ENCODE measurements around the gene IMMP1L.
"Not testable (repeated sequence)": the region's sequence is repeated elsewhere in the genome, so short reads cannot be mapped to it uniquely, and the experiment has no call there.

Gene IMMP1L

DNA sequence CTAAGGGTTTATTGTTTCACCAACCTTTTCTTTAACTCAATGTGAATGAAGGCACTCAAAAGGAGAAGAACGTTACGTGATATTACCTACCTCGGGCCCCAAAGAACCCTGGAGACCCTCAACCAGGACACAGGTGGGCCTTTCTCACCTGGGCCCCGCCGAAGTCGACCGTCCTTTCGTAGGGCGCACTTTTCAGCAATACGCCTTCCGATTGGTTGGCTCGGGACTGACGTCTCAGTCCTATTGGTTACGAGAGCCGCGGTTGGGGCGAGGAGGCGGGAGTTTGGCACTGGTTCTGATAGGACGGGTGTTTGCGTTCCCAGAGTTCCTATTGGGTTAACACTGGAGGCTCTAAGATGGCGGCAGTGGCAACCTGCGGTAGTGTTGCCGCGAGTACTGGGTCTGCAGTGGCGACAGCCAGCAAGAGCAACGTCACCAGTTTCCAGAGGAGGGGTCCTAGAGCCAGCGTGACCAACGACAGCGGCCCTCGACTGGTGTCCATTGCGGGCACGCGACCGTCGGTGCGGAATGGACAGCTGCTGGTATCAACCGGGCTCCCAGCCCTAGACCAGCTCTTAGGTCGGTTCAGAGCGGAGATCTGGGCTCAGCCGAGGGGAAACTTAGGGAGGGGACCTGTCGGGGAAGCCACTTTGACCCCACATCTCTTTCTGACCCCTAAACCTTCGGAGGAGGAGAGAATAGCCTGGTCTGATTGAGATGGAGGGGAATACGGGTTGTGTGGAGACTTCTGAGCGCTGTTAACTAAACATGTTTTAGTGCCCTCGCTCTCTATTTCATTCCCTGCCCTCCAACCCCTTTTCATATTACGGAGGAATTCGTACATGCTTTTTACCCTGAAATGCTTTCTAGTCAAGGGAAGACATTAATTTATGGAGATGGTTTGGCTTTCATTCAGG lies at the start of gene IMMP1L, which contains the start of gene ELP4:
Gene IMMP1L, minus strand, starts transcription at position 194 of the 917 bp plus-strand sequence. CDS start 46,346 bp downstream, outside the sequence.
Gene ELP4, plus strand, starts transcription at position 339 of the 917 bp plus-strand sequence. Its CDS starts 18 bp downstream, at position 357.
- DNase-seq (ENCODE audit: low read depth): peak; percentile 93

DNA sequence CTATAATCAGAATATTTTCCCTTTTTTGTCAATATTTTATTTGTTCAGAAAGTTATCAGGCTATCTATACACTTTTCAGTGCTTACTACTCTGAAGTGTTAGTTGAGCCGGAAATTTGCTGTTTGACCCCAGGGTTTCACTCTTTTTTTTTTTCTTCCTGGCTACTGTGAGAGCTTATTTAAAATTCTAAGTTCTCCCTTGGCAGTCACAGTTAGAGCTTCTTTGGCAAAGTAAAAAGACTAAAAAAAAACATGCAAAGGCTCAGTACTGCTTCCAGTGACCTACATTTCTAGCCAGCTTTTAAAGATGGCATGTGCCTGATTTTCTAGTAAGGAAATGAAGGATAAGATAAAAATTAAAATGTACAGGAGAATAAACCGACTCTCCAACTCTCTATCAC lies 48.6 kb upstream of the IMMP1L start:
- no peak for DNase-seq (ENCODE audit: low read depth)

GRCh38 chr11:31555938-31556337 lies 46.5 kb upstream of the IMMP1L start:
- DNase-seq (ENCODE audit: low read depth): no peak

DNA sequence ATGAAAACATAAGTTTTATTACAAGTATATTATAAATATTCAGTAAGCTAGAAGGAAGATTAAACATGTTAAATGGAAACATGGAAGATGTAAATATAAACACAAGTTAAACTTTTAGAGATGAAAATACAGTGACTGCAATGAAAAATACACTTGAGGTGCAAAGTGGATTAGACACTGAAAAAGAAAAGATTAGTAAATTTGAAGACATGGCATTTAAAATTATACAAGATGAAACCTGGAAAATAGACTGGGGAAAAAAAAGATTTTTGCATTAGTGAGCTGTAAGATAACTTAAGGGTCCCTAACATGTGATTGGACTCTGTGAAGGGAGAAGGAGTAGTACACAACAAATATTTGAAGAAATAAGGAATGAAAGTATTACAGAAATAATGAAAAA lies 33.4 kb upstream of the IMMP1L start:
- no peak for DNase-seq (ENCODE audit: low read depth)

GRCh38 chr11:31535479-31535878 lies 26.1 kb upstream of the IMMP1L start:
- no peak for DNase-seq (ENCODE audit: low read depth)

DNA sequence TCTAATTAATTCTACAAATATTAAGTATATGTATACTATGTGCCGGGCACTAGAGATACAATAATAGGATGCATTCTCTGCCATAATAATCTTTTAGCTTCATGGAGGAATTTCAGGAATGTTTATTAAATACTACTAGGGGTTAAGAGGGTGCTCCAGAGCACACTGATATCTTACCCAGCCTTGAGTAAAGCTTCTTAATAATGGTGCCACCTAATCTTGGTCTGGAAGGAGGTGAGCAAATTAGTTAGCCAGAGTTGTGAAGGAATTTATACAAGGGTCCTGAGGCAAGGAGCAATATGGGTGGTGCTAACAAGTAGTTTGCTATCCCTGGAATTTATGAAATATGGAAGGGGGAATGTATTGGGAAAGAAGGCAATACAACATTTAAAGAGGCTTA lies 21.9 kb upstream of the IMMP1L start:
- no peak for DNase-seq (ENCODE audit: low read depth)

GRCh38 chr11:31529701-31530100 lies 20.3 kb upstream of the IMMP1L start:
- DNase-seq (ENCODE audit: low read depth): no peak

- DNase-seq (ENCODE audit: low read depth): no peak
These were observed 19.8 kb upstream of the IMMP1L start for GRCh38 chr11:31529189-31529588.

DNA sequence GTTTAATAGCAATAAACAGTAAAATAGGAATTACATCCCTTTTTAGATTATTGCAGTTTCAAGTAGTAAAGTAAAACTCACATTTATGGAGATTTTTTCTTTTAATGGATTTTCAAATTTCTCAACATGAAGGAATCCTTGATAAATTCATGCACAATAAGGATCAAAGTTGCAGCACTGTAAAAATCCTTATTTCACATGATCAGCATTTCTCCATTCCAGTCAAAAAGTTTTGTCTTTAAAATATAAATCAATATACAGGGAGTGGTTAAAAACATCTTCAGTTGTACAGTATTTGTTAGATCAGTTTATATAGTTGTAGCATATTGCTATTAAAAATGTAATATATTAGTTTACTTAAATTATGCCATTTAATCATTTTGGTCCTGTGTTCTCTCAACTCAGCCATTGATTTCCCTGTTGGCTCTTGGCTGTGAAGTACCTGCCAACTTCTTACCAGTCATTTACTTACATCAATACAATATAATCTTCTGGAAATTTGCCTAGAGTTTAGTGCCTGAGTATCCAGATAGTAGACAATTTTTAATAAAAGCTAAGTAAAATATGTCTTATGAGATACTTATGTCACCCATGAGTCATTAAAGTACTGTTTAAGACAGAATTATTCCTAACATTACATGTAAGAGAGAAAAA lies 12.2 kb upstream of the IMMP1L start:
- no peak for DNase-seq (ENCODE audit: low read depth)

- DNase-seq (ENCODE audit: low read depth): no peak
These were observed 2.7 kb upstream of the IMMP1L start for GRCh38 chr11:31512117-31512516.

- DNase-seq (ENCODE audit: low read depth): no peak
These were observed 382 bp downstream of the IMMP1L start for GRCh38 chr11:31509051-31509428.

DNA sequence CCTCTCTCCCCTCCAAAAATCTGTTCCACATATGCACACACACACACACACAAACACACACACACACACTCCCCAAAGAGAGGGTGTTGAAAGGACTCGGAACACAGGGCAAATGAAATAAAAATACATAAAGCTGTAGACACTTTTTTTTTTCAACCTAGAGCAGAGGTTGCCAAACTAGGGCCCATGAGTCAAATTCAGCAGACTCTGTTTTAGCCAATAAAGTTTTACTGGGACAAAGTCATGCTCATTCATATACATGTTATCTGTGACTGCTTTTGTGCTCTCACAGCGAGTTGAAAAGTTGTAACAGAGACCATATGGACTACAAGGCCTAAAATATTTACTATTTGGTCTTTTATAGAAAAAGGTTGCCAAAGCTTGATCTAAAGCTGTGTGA lies 8.9 kb downstream of the IMMP1L start:
- DNase-seq (ENCODE audit: low read depth): no peak

DNA sequence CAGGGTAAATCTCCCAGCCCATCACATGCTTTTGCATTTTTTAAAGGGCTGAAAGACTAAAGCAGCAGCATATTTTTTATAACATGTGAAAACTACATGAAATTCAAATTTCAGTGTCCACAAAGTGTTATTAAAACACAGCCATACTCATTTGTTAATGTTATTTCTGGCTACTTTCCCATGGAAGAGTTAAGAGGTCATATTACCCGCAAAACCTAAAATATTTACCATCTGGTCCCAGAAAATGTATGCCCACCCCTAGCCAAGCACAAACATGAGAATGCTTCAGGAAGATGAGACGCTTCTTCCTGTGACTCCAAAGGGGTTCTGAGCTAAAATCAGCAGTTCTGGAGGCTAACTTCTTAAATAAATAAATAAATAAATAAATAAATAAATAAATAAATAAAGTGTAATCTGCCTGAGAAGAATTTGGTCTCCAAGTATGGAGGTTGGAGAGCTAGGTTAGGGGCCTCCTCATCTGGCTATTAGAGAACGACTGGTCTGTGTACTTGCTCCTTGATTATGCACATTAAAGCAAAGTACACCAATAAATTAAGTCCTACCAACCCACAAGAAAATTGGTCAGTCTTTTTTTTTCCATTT lies 9.7 kb downstream of the IMMP1L start:
- DNase-seq (ENCODE audit: low read depth): no peak

- DNase-seq (ENCODE audit: low read depth): not testable (repeated sequence)
These were observed 15.7 kb downstream of the IMMP1L start for GRCh38 chr11:31493762-31494161.

GRCh38 chr11:31493235-31493634 lies 16.2 kb downstream of the IMMP1L start:
- DNase-seq (ENCODE audit: low read depth): no peak

DNA sequence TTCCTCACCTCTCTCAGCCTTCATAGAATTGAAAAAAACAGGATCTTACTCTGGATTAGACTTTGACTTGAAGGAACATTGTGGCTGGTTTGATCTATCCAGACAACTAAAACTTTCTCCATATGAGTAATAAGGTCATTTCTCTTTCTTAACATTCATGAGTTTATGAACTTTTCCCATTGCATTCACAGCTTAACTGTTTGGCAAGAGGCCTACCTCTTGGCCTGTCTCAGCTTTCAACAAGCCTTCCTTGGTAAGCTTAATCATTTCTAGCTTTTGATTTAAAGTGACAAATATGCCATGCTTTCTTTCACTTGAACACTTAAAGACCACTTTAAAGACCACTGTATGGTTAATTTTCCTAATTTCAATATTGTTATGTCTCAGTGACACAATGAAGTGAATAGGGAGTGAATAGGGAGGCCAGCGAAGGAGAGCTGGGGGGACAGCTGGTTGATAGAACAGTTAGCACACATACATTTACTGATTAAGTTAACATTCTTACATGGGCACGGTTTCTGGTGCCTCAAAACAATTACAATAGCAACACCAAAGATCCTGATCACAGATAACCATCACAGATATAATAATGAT lies 17.0 kb downstream of the IMMP1L start:
- DNase-seq (ENCODE audit: low read depth): no peak

DNA sequence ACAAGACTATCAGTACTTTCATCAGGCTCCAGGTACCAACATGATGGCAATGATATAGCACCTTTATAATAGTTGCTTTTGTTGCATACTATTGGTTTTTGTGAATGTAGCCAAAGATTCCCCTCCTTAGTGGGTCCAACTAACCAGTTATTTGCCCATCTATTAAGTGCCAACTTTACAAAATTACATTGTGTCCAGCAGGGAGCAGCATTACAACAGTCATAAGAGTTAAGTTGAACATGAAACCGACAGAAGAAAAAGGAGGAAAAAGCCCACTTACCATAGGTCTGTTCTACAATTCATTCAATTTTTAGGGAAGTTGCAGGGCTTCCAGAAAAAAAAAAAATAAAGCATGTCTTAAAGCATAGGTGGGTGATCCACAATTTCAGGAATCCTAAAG lies 21.6 kb downstream of the IMMP1L start:
- DNase-seq (ENCODE audit: low read depth): no peak

DNA sequence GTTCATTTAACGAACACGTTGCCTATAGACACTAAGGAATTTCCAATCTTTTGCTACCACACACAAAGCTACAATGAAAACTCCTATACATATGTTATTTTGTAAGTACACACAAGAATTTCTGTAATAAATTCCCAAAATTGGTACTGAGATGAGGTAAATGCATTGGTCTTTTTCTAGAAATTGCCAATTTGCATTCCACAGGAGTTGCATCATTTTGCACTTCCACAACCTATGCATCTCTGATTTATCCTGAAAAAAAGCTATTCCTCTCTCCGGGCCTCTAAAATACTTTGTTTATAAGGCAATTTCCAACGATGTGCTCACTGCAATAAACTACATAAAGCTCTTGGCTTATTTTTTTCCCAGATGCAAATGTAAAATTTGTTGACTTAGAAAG lies 24.9 kb downstream of the IMMP1L start:
- DNase-seq (ENCODE audit: low read depth): no peak

- DNase-seq (ENCODE audit: low read depth): no peak
These were observed 28.5 kb downstream of the IMMP1L start for GRCh38 chr11:31480930-31481329.

DNA sequence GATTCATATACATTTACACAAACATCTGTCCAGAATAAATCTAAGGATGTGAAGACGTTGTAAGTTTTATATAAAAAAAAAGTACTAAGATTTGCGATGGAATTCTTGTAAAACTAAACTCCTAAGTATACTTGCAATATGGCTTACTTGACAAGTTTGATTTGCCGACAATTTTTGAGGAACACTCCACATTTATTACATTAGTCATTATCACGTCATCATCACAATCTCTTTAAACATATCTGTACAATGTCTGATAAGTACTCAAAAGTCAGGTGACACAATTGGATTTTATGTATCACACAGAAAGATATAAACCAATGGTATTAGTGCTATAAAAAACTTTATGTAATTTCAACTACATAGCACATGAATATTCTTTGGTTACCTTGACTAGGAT lies 30.4 kb downstream of the IMMP1L start:
- no peak for DNase-seq (ENCODE audit: low read depth)

GRCh38 chr11:31478223-31478590 lies 31.2 kb downstream of the IMMP1L start:
- no peak for DNase-seq (ENCODE audit: low read depth)

GRCh38 chr11:31477528-31478222 lies 31.7 kb downstream of the IMMP1L start:
- DNase-seq (ENCODE audit: low read depth): no peak
